GM23248 (cell line): Measurements from ENCODE around the gene TBC1D8. TPM values are rescaled to one million over a fixed set of nuclear protein-coding genes. Genes with fewer than 3 reads are reported as not detected.

Experiments
- DNase-seq: peaks from one replicate; pipeline ENCODE4 v3.0.0-alpha.2; 2015
- H2AFZ ChIP-seq: fragments of 200-600 bp; sonication (generic); 2 replicates; pipeline ENCODE4 v1.6.1; 2016; ENCODE audit warnings: antibody characterized with exemption
- H3F3A ChIP-seq: fragments of 200-600 bp; sonication (generic); 2 replicates; pipeline ENCODE4 v1.6.1; 2016; ENCODE audit warnings: mild to moderate bottlenecking, antibody characterized with exemption, mixed run types; ENCODE audit not compliant: insufficient read depth
- H3K27ac ChIP-seq: fragments of 200-600 bp; sonication (generic); 2 replicates; pipeline ENCODE4 v1.5.1; 2016; ENCODE audit warnings: mild to moderate bottlenecking
- H3K27me3 ChIP-seq: fragments of 200-600 bp; sonication (generic); replicated peaks from 2 replicates; pipeline ENCODE4 v1.6.1; 2016; ENCODE audit warnings: mild to moderate bottlenecking; ENCODE audit not compliant: insufficient read depth
- H3K36me3 ChIP-seq: fragments of 200-600 bp; sonication (generic); 2 replicates; pipeline ENCODE4 v1.6.1; 2016; ENCODE audit warnings: low read depth, mild to moderate bottlenecking
- H3K4me1 ChIP-seq: fragments of 200-600 bp; sonication (generic); 2 replicates; pipeline ENCODE4 v1.6.1; 2016; ENCODE audit warnings: mild to moderate bottlenecking; ENCODE audit not compliant: insufficient read depth
- H3K4me2 ChIP-seq: fragments of 200-600 bp; sonication (generic); one replicate; pipeline ENCODE4 v1.6.1; 2016; ENCODE audit warnings: mild to moderate bottlenecking; ENCODE audit not compliant: unreplicated experiment
- H3K4me3 ChIP-seq: fragments of 200-600 bp; sonication (generic); 2 replicates; pipeline ENCODE4 v1.5.1; 2016; ENCODE audit warnings: mild to moderate bottlenecking
- H3K79me2 ChIP-seq: fragments of 200-600 bp; sonication (generic); 2 replicates; pipeline ENCODE4 v1.6.1; 2016; ENCODE audit warnings: mild to moderate bottlenecking; ENCODE audit not compliant: insufficient read depth
- H3K9ac ChIP-seq: fragments of 200-600 bp; sonication (generic); 2 replicates; pipeline ENCODE4 v1.6.1; 2016; ENCODE audit warnings: mild to moderate bottlenecking
- H3K9me2 ChIP-seq: fragments of 200-600 bp; sonication (generic); 2 replicates; pipeline ENCODE4 v1.6.1; 2016; ENCODE audit warnings: mixed run types, mild to moderate bottlenecking, moderate library complexity; ENCODE audit not compliant: insufficient read depth
- H3K9me3 ChIP-seq: fragments of 200-600 bp; sonication (generic); one replicate; pipeline ENCODE4 v1.6.1; 2017; ENCODE audit warnings: low read depth
- H4K20me1 ChIP-seq: fragments of 200-600 bp; sonication (generic); 2 replicates; pipeline ENCODE4 v1.6.0; 2016; ENCODE audit not compliant: insufficient read depth
- EZH2 ChIP-seq: fragments of 200-600 bp; sonication (generic); IDR thresholded peaks from 2 replicates; pipeline ENCODE4 v1.6.1; 2018; ENCODE audit warnings: antibody characterized with exemption, mild to moderate bottlenecking; ENCODE audit not compliant: insufficient read depth, poor library complexity, severe bottlenecking
- EZH2phosphoT487 ChIP-seq: fragments of 200-600 bp; sonication (generic); IDR thresholded peaks from 2 replicates; pipeline ENCODE4 v1.6.1; 2018; ENCODE audit warnings: antibody characterized with exemption, moderate library complexity, mild to moderate bottlenecking, low read depth; ENCODE audit not compliant: insufficient read depth
- WGBS, 2 experiments: methylation state at CpG; one replicate each; pipeline ENCODE4 v1.1.6; 2015 to 2017; ENCODE audit warnings: low lambda C conversion rate in 2 of 2, low coverage in 1 of 2; ENCODE audit errors: missing lambda C conversion rate in 2 of 2; 5-methylcytosine and 5-hydroxymethylcytosine counted together
- in situ Hi-C: fragments of 300-500 bp; cut with MboI; formaldehyde crosslinking; loops from 2 replicates; pipeline ENCODE4 v1.15.0; 2020
- polyA plus RNA-seq: library from polyadenylated mRNA; unstranded; fragments of >200 nt; fragmentation: Nextera tagmentation; extraction: Ambion mirVana; gene quantifications from 2 replicates; pipeline ENCODE4 v1.2.1, GENCODE V29; 2016
- total RNA-seq: library from RNA; depleted of rRNA; stranded (reverse); fragments of >200 nt; shearing (Covaris generic); gene quantifications from 2 replicates; pipeline ENCODE4 v1.2.3, GENCODE V29; 2014

TBC1D8 gene
- total and polyA plus RNA-seq, 2 experiments from 2014 or later: 2.5 to 2.6 TPM

DNA sequence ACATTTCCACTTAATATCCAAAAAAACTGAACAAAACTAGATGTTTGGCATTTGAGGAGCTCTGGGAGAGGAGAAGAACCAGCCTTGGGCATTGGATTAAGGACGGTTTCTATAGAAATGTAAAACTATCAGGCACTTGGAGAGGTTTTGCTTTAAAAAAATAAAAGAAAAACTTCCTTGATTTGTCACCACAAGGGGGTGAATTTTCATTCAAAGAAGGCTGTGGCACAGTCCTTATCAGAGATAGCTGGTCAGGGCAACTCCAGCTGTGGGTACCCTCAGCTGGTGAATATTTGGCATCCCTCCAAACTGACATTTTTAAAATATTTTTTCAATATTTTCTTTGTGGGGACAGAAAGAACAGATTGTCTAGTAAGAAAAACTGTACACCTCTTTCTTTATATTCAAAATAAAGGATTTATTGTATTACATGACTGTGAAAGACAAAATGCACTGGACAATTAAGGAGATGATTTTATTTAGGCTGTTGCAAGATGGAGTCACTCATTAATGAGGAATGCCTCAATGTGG, 46.1 kb upstream of the TBC1D8 start:
- Histone ChIP-seq H3K9me3 (no peaks in the 10 kb centered on the region), H4K20me1 (no peaks in the 10 kb centered on the region), H3K4me3 (no peak overlapping the region), H3K4me1 (peaks cover 20% of the 10 kb centered on the region), H2AFZ (no peak overlapping the region), H3K27me3 (peaks cover 6% of the 10 kb centered on the region; the same call in 1 of the 2 replicates), H3F3A (peaks cover 16% of the 10 kb centered on the region), H3K4me2 (no peak overlapping the region), H3K79me2 (no peaks in the 10 kb centered on the region), H3K9me2 (no peaks in the 10 kb centered on the region), H3K9ac (no peak overlapping the region), H3K27ac (no peak overlapping the region), H3K36me3 (no peaks in the 10 kb centered on the region)
- in situ Hi-C loops: no loop called here
- DNase-seq: peak; percentile 16
- TF ChIP-seq EZH2: no peak
- TF ChIP-seq EZH2phosphoT487: no peak
- 60% methylated on average over 1 of the region's 1 CpG for whole genome bisulfite sequencing, 2 experiments

GRCh38 chr2:101195871-101196661, 44.9 kb upstream of the TBC1D8 start:
- no peak overlapping the region for H2AFZ ChIP-seq
- H3K27me3 ChIP-seq: peaks cover 10% of the 10 kb centered on the region; the same call in 1 of the 2 replicates
- TF ChIP-seq EZH2: no peak
- TF ChIP-seq EZH2phosphoT487: no peak
- H3K9me2 ChIP-seq: no peaks in the 10 kb centered on the region
- in situ Hi-C loops: no loop called here
- DNase-seq: no peak
- no peak overlapping the region for H3K9ac ChIP-seq
- H3K4me3 ChIP-seq: no peak overlapping the region
- no peak overlapping the region for H3K4me2 ChIP-seq
- no peak overlapping the region for H3K27ac ChIP-seq
- H3F3A ChIP-seq: peaks cover 16% of the 10 kb centered on the region
- WGBS, 2 experiments: 86% methylated on average over 9 of the region's 9 CpGs
- H3K79me2 ChIP-seq: no peaks in the 10 kb centered on the region
- H3K9me3 ChIP-seq: no peaks in the 10 kb centered on the region
- no peaks in the 10 kb centered on the region for H4K20me1 ChIP-seq
- peaks cover 18% of the 10 kb centered on the region for H3K4me1 ChIP-seq
- no peaks in the 10 kb centered on the region for H3K36me3 ChIP-seq

GRCh38 chr2:101193033-101193626, 41.9 kb upstream of the TBC1D8 start:
- H3K4me2 ChIP-seq: no peak overlapping the region
- DNase-seq: no peak
- H2AFZ ChIP-seq: no peak overlapping the region
- H3K27me3 ChIP-seq: peaks cover 10% of the 10 kb centered on the region; the same call in 1 of the 2 replicates
- 82 to 85% methylated on average over 11 of the region's 11 CpGs for WGBS, 2 experiments
- H3K36me3 ChIP-seq: no peaks in the 10 kb centered on the region
- H3K4me1 ChIP-seq: no peaks in the 10 kb centered on the region
- H3K9ac ChIP-seq: no peak overlapping the region
- no peaks in the 10 kb centered on the region for H3K9me3 ChIP-seq
- TF ChIP-seq EZH2 (no peak), EZH2phosphoT487 (no peak)
- H3K79me2 ChIP-seq: no peaks in the 10 kb centered on the region
- no peak overlapping the region for H3K27ac ChIP-seq
- H4K20me1 ChIP-seq: no peaks in the 10 kb centered on the region
- H3F3A ChIP-seq: no peaks in the 10 kb centered on the region
- no peak overlapping the region for H3K4me3 ChIP-seq
- in situ Hi-C loops: no loop called here
- no peaks in the 10 kb centered on the region for H3K9me2 ChIP-seq

DNA sequence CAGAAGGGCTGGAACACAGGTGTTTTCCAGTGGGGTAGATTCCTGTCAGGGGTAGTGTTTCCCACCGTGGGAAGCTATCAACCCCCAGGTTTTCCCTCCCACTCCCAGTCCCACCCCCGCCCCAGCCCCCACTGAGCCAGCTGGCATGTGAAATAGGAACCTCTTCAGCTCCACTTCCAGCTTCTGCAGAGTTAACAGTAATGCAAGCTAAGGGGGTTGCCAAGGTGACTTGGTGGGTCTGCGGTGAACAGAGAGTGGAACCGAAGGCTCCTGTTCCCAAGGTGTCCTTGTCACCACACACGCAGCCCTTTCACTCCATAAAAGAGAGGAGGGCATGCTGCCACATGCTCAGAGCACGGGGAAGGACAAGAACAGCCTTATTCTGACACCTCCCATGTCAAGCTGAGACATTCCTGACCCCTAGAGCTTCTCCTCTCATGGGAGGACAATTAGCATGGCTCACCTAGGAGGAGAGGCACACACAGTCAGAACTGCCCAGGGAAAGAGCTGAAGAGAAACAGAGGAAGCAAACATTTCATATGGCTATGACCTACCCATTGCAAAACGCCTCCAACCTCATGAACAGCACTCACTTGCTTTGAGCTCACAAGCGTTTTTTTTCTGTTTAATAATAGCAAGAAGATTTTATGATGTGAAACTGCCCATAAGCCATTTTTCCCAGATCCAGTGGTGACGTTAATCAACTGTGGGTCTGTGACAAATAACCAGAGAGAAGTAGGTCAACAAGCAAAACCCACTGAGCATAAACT, 39.8 kb upstream of the TBC1D8 start:
- in situ Hi-C loops: no loop called here
- Histone ChIP-seq H3K4me1 (no peaks in the 10 kb centered on the region), H3K27ac (no peak overlapping the region), H3K9ac (no peak overlapping the region), H2AFZ (no peak overlapping the region), H3K9me3 (no peaks in the 10 kb centered on the region), H3K27me3 (peaks cover 5% of the 10 kb centered on the region; the same call in 1 of the 2 replicates), H3K9me2 (no peaks in the 10 kb centered on the region), H3K4me2 (no peak overlapping the region), H3F3A (no peaks in the 10 kb centered on the region), H3K4me3 (no peak overlapping the region), H4K20me1 (no peaks in the 10 kb centered on the region), H3K79me2 (no peaks in the 10 kb centered on the region), H3K36me3 (no peaks in the 10 kb centered on the region)
- TF ChIP-seq EZH2: no peak
- TF ChIP-seq EZH2phosphoT487: no peak
- WGBS, 2 experiments: 24 to 36% methylated on average over 9 of the region's 9 CpGs
- DNase-seq: peak; percentile 19
